ENCODE data around the gene HABP4.

HABP4 gene

GRCh38 chr9:96449845-96450612, at the start of gene HABP4:
Gene HABP4, plus strand, starts transcription at chr9:96450169. Its CDS starts 111 bp downstream, at chr9:96450280.
- DNase-seq (ENCODE audit: low spot score) = peak; percentile 97

- no peak for DNase-seq (ENCODE audit: low spot score)
These were observed 41.3 kb upstream of the HABP4 start for GRCh38 chr9:96408409-96409280.

GRCh38 chr9:96411129-96411838, 38.7 kb upstream of the HABP4 start:
- no peak for DNase-seq (ENCODE audit: low spot score)

- DNase-seq (ENCODE audit: low spot score) = no peak
These were observed 37.6 kb upstream of the HABP4 start for GRCh38 chr9:96412174-96412913.

- no peak for DNase-seq (ENCODE audit: low spot score)
These were observed 36.4 kb upstream of the HABP4 start for GRCh38 chr9:96413302-96414221.

- peak; percentile 95 for DNase-seq (ENCODE audit: low spot score)
These were observed 32.9 kb upstream of the HABP4 start for GRCh38 chr9:96417051-96417586.

GRCh38 chr9:96417661-96418082, 32.3 kb upstream of the HABP4 start:
- peak; percentile 68 for DNase-seq (ENCODE audit: low spot score)

GRCh38 chr9:96418083-96418919, 31.7 kb upstream of the HABP4 start, which contains the start of gene ZNF367:
Gene ZNF367, minus strand, starts transcription at chr9:96418370. Its CDS starts 338 bp downstream, at chr9:96418032.
- DNase-seq (ENCODE audit: low spot score) = peak; percentile 96

- peak; percentile 82 for DNase-seq (ENCODE audit: low spot score)
These were observed 30.9 kb upstream of the HABP4 start for GRCh38 chr9:96418920-96419690.

GRCh38 chr9:96419691-96419969, 30.3 kb upstream of the HABP4 start:
- no peak for DNase-seq (ENCODE audit: low spot score)

- no peak for DNase-seq (ENCODE audit: low spot score)
These were observed 29.3 kb upstream of the HABP4 start for GRCh38 chr9:96420468-96421219.

GRCh38 chr9:96423322-96423984, 26.5 kb upstream of the HABP4 start:
- no peak for DNase-seq (ENCODE audit: low spot score)

GRCh38 chr9:96423985-96424336, 26.0 kb upstream of the HABP4 start:
- no peak for DNase-seq (ENCODE audit: low spot score)

GRCh38 chr9:96425500-96426169, 24.3 kb upstream of the HABP4 start:
- no peak for DNase-seq (ENCODE audit: low spot score)

- DNase-seq (ENCODE audit: low spot score) = no peak
These were observed 20.2 kb upstream of the HABP4 start for GRCh38 chr9:96429732-96430131.

GRCh38 chr9:96430377-96430776, 19.6 kb upstream of the HABP4 start:
- DNase-seq (ENCODE audit: low spot score) = no peak

GRCh38 chr9:96435345-96435744, 14.6 kb upstream of the HABP4 start:
- DNase-seq (ENCODE audit: low spot score) = no peak

Data from ecto neural progenitor cell (in vitro differentiated cells).